Astrocyte of the cerebellum (primary cell): ENCODE data around the gene MTCH2.
"Not testable (repeated sequence)": the region's sequence is repeated elsewhere in the genome, so short reads cannot be mapped to it uniquely, and the experiment has no call there.

Source experiments
- DNase-seq: peaks from one replicate; pipeline ENCODE4 v3.0.0-alpha.2; 2011; ENCODE audit warnings: low read depth
- H3K4me3 ChIP-seq: 2 replicates; pipeline ENCODE4 v1.5.1; 2011; ENCODE audit warnings: mild to moderate bottlenecking, low read depth, low read length, moderate library complexity
- in situ Hi-C: cut with HindIII; loops from 2 replicates; pipeline ENCODE4 v1.10.0; 2017; ENCODE audit warnings: low sequenced_read_pairs
- TF ChIP-seq, protein P1 (sequence below): IDR thresholded peaks from 2 replicates; pipeline ENCODE4 v1.5.1; 2012; ENCODE audit warnings: low read length, low read depth, moderate library complexity, mild to moderate bottlenecking; ENCODE audit errors: missing control alignments

Gene MTCH2

GRCh38 chr11:47642099-47642855 lies at the start of gene MTCH2:
Gene MTCH2 (minus strand): TSS chr11:47642559. CDS start chr11:47642465, 94 bp downstream.
- TF ChIP-seq, protein P1, sequence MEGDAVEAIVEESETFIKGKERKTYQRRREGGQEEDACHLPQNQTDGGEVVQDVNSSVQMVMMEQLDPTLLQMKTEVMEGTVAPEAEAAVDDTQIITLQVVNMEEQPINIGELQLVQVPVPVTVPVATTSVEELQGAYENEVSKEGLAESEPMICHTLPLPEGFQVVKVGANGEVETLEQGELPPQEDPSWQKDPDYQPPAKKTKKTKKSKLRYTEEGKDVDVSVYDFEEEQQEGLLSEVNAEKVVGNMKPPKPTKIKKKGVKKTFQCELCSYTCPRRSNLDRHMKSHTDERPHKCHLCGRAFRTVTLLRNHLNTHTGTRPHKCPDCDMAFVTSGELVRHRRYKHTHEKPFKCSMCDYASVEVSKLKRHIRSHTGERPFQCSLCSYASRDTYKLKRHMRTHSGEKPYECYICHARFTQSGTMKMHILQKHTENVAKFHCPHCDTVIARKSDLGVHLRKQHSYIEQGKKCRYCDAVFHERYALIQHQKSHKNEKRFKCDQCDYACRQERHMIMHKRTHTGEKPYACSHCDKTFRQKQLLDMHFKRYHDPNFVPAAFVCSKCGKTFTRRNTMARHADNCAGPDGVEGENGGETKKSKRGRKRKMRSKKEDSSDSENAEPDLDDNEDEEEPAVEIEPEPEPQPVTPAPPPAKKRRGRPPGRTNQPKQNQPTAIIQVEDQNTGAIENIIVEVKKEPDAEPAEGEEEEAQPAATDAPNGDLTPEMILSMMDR, result peak; percentile 1
- in situ Hi-C loops, result no loop called here
- DNase-seq, result peak; percentile 91

DNA sequence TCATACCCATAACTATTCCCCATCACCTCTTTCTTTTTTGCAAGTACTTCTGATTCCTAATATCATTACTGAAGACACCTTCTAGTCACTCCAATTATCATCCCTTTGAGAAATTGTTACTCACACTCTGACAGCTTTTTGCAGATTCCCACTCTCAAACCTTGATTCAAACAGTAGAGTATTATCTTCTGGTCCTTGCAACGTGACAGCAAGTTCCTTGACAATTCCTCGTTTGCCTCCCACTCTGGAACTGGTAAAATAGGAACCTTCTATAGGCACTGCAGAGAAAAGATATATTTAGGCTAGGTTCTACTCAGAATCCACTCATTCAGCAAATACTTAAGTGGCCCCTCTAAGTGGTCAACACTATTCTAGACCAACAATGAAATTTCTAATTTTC lies 49.6 kb upstream of the MTCH2 start:
- no peak for DNase-seq
- in situ Hi-C loops, result no loop called here
- TF ChIP-seq, protein P1, result no peak
- H3K4me3 ChIP-seq, result no peak overlapping the region

More at GRCh38 chr11:47642099-47642855, at the start of gene MTCH2:
- peak within 1 kb of the TSS; percentile 90 for H3K4me3 ChIP-seq

DNA sequence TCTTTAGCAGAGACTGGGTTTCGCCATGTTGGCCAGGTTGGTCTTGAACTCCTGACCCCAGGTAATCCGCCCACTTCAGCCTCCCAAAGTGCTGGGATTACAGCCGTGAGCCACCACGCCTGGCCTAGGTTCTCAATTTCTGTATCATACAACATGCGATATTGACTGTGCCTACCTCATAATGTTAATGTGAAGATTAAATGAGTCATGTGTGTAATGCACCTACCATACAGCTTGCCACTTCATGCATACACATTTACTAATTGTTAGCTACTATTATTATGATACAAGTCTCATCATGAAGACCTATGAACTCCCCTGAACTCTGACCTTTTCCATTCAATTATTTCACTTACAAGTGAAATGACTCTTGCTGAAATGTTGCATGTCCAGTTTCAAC lies 47.1 kb upstream of the MTCH2 start:
- no peak for DNase-seq
- TF ChIP-seq, protein P1, result no peak
- in situ Hi-C loops, result no loop called here
- no peak overlapping the region for H3K4me3 ChIP-seq

DNA sequence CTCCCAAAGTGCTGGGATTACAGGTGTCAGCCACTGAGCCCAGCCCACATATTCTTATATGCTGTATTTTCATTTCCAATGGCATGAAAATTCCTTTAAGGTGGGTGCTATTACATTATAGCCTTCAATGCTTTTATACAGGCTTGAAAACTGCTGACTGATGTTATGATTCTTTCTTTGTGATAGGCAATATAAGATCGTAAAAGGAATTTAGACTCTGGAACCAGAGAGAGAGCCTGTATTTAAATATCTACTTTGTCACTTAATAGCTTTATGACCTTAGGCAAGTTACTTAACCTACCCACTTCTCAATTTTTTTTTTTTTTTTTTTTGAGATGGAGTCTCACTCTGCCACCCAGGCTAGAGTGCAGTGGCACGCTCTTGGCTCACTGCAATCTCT lies 46.6 kb upstream of the MTCH2 start:
- TF ChIP-seq, protein P1, result no peak
- in situ Hi-C loops, result no loop called here
- DNase-seq, result no peak
- no peak overlapping the region for H3K4me3 ChIP-seq

DNA sequence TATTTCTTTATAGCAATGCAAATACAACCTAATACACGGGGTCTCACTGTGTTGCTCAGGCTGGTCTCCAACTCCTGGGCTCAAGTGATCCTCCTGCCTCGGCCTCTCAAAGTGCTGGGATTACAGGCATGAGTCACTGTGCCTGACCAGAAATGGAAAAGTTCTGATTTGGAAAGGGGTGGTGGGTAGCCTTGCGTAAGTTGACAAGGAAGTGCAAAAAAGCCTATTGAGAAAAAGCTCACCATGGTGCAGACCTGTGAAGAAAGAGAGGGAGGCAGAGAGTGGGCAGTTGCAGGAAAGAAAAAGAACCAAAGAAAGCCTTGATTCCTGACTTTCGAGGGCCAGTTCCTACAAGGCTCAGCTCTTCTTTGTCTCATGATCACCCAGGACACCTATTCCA lies 45.8 kb upstream of the MTCH2 start:
- no peak for DNase-seq
- in situ Hi-C loops, result no loop called here
- TF ChIP-seq, protein P1, result no peak
- no peak overlapping the region for H3K4me3 ChIP-seq

GRCh38 chr11:47686704-47687103 lies 44.3 kb upstream of the MTCH2 start:
- DNase-seq, H3K4me3 ChIP-seq, in situ Hi-C loops: not testable (repeated sequence)

DNA sequence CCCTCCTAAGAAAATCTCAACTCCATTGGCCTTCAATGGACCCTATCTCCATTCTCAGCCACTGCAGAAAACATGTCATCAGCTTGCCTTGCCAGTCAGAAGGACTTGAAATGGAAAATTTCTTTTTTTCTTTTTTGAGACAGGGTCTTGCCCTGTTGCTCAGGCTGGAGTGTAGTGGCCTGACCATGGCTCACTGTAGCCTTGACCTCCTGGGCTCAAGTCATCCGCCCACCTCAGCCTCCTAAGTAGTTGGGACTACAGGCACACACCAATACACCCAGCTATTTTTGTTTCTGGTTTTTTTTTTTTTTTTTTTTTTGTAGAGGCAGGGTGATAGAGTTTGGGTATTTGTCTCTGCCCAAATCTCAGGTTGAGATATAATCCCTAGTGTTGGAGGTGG lies 43.8 kb upstream of the MTCH2 start:
- in situ Hi-C loops, result no loop called here
- TF ChIP-seq, protein P1, result no peak
- H3K4me3 ChIP-seq, result no peak overlapping the region
- no peak for DNase-seq
